Calu3 (cell line): Measurements from ENCODE around the gene KMT2C. TPM values are rescaled to one million over a fixed set of nuclear protein-coding genes. Genes with fewer than 3 reads are reported as not detected.

Experiments
- BruUV-seq: library from RNA; stranded (reverse); fragments of 400-500 nt; replicated peaks from 2 replicates; lab custom pipeline; 2021; lab: Mats Ljungman, UMichigan
- CTCF ChIA-PET: fragments of 300-600 bp; sonication (Branson Sonifier 250); formaldehyde crosslinking; loops from one replicate; lab custom pipeline; 2022; ENCODE audit warnings: antibody characterized with exemption; lab: Charles Lee
- DNase-seq: peaks from one replicate; pipeline ENCODE4 v3.0.0; 2022
- H3K27ac Mint-ChIP-seq: one replicate; pipeline ENCODE4 v1.8.0; 2022; ENCODE audit warnings: mixed read lengths; ENCODE audit not compliant: unreplicated experiment
- H3K27me3 Mint-ChIP-seq: one replicate; pipeline ENCODE4 v1.8.0; 2022; ENCODE audit warnings: mixed read lengths; ENCODE audit not compliant: unreplicated experiment
- H3K36me3 Mint-ChIP-seq: one replicate; pipeline ENCODE4 v1.8.0; 2022; ENCODE audit warnings: mild to moderate bottlenecking, moderate library complexity, mixed read lengths; ENCODE audit not compliant: insufficient read depth, unreplicated experiment
- H3K4me1 Mint-ChIP-seq: one replicate; pipeline ENCODE4 v1.8.0; 2022; ENCODE audit warnings: mild to moderate bottlenecking, low read depth, mixed read lengths; ENCODE audit not compliant: unreplicated experiment
- H3K4me3 Mint-ChIP-seq: one replicate; pipeline ENCODE4 v1.8.0; 2022; ENCODE audit warnings: mild to moderate bottlenecking, low read depth, moderate library complexity, mixed read lengths; ENCODE audit not compliant: unreplicated experiment
- H3K9me3 Mint-ChIP-seq: one replicate; pipeline ENCODE4 v1.8.0; 2022; ENCODE audit warnings: low read depth, mixed read lengths; ENCODE audit not compliant: unreplicated experiment
- CTCF ChIP-seq: fragments of 200-600 bp; IDR thresholded peaks from one replicate; pipeline ENCODE4 v1.8.0; 2022; ENCODE audit warnings: antibody characterized with exemption; ENCODE audit not compliant: unreplicated experiment
- intact Hi-C: fragments of 100-400 bp; cut with micrococcal nuclease; formaldehyde crosslinking; loops from one replicate; pipeline ENCODE4 v1.10.0; 2022; ENCODE audit not compliant: unreplicated experiment
- total RNA-seq: library from RNA; stranded (reverse); gene quantifications from 2 replicates; pipeline ENCODE4 v1.2.3, GENCODE V29; 2022

Gene KMT2C
- total RNA-seq, 1 experiment from 2014 or later, result 73.4 TPM

GRCh38 chr7:152131981-152132494, 303.8 kb downstream of the KMT2C start:
- no TSS peak for BruUV-seq
- intact Hi-C loops, result no loop called here
- Mint-ChIP-seq H3K36me3 (peaks cover 36% of the 10 kb centered on the region), H3K4me3 (no peak overlapping the region), H3K4me1 (no peaks in the 10 kb centered on the region), H3K27me3 (no peaks in the 10 kb centered on the region), H3K27ac (no peak overlapping the region), H3K9me3 (no peaks in the 10 kb centered on the region)
- TF ChIP-seq CTCF, result no peak
- no peak for DNase-seq
- CTCF ChIA-PET, result interaction anchor here (0.6 kb wide), 1 partner anchor 175 kb away, joined by 6 read pairs; no protein-coding TSS in a partner anchor

GRCh38 chr7:152130658-152131590, 304.9 kb downstream of the KMT2C start:
- no peak overlapping the region for H3K27ac Mint-ChIP-seq
- no peak overlapping the region for H3K4me3 Mint-ChIP-seq
- intact Hi-C loops, result no loop called here
- BruUV-seq, result no TSS peak
- CTCF ChIA-PET, result no interaction called here
- TF ChIP-seq CTCF, result no peak
- H3K27me3 Mint-ChIP-seq, result no peaks in the 10 kb centered on the region
- DNase-seq, result no peak
- peaks cover 33% of the 10 kb centered on the region for H3K36me3 Mint-ChIP-seq
- H3K9me3 Mint-ChIP-seq, result peaks cover 3% of the 10 kb centered on the region
- H3K4me1 Mint-ChIP-seq, result no peaks in the 10 kb centered on the region

- DNase-seq, result no peak
- intact Hi-C loops, result no loop called here
- CTCF ChIA-PET, result no interaction called here
- Mint-ChIP-seq H3K27me3 (no peaks in the 10 kb centered on the region), H3K27ac (no peak overlapping the region), H3K4me1 (no peaks in the 10 kb centered on the region), H3K36me3 (peaks cover 33% of the 10 kb centered on the region), H3K9me3 (peaks cover 3% of the 10 kb centered on the region), H3K4me3 (no peak overlapping the region)
- no TSS peak for BruUV-seq
- no peak for TF ChIP-seq CTCF
These were observed 306.1 kb downstream of the KMT2C start for GRCh38 chr7:152129682-152130081.

- TF ChIP-seq CTCF, result no peak
- no peaks in the 10 kb centered on the region for H3K27me3 Mint-ChIP-seq
- H3K36me3 Mint-ChIP-seq, result peaks cover 34% of the 10 kb centered on the region
- intact Hi-C loops, result no loop called here
- no peaks in the 10 kb centered on the region for H3K4me1 Mint-ChIP-seq
- H3K27ac Mint-ChIP-seq, result no peak overlapping the region
- CTCF ChIA-PET, result no interaction called here
- no peak for DNase-seq
- no peak overlapping the region for H3K4me3 Mint-ChIP-seq
- peaks cover 8% of the 10 kb centered on the region for H3K9me3 Mint-ChIP-seq
- no TSS peak for BruUV-seq
These were observed 306.9 kb downstream of the KMT2C start for GRCh38 chr7:152128741-152129461.
